ENCODE results near the gene SMYD3.
"Not testable (repeated sequence)": the region's sequence is repeated elsewhere in the genome, so short reads cannot be mapped to it uniquely, and the experiment has no call there.

The SMYD3 gene

GRCh38 chr1:245777752-245778151, 729.3 kb downstream of the SMYD3 start:
- DNase-seq: no peak

DNA sequence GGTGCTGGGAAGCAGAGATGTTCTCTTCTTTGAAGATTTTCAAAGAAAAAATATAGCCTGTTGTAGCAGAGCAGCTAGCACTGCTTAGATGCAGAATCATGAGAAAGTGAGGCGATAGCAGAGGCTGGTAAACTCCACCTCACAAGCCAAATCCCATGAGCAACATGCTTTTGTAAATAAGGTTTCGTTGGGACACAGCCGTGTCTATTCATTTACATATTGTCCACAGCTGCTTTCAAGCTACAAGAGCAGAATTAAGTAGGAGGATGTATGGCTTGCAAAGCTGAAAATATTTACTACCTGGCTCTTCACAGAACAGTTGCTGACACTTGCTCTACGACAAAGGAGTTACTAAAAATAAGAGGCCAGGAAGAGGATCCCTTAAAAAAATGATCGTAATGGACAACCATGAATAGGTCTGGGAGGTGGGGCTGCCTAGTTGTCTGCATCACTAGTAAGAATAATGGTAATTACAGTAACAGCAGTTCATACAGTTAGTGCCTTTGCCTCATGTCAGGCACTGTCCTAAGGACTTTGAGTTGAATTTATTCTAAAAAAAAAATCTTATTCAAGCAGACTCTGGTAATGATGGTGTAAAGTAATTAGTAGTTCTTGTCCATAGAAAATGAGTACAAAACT, 730.3 kb downstream of the SMYD3 start:
- DNase-seq: no peak

GRCh38 chr1:245776139-245776538, 730.9 kb downstream of the SMYD3 start:
- no peak for DNase-seq

DNA sequence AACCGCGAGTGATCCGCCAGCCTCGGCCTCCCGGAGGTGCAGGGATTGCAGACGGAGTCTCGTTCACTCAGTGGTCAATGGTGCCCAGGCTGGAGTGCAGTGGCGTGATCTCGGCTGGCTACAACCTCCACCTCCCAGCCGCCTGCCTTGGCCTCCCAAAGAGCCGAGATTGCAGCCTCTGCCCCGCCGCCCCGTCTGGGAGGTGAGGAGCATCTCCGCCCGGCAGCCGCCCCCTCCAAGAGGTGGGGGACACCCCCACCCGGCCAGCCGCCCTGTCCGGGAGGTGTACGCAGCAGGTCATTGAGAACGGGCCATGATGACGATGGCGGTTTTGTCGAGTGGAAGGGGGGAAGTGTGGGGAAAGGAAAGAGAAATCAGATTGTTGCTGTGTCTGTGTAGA, 732.1 kb downstream of the SMYD3 start:
- DNase-seq: not testable (repeated sequence)

GRCh38 chr1:245774196-245774595, 732.9 kb downstream of the SMYD3 start:
- DNase-seq: no peak

DNA sequence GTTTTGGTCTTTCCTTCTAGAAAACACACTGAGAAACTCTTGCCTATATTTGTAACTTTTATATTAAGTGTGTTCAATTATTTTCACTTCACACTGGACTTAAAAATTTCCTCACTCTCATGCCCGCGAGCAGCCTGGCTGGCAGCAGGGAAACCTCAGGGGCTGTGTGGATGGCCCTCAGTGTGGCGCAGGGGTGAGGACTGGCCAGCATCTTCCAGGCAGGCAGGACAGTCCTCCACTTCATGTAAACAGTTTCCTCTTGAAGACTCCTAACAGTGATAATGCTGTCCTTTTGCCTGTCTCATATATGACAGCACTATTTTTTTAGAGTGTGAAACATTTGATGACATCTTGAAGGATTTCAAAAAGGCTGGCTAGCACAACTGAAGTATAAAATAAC, 733.7 kb downstream of the SMYD3 start:
- no peak for DNase-seq

- DNase-seq: no peak
Observed at GRCh38 chr1:245772739-245773138, 734.3 kb downstream of the SMYD3 start.

DNA sequence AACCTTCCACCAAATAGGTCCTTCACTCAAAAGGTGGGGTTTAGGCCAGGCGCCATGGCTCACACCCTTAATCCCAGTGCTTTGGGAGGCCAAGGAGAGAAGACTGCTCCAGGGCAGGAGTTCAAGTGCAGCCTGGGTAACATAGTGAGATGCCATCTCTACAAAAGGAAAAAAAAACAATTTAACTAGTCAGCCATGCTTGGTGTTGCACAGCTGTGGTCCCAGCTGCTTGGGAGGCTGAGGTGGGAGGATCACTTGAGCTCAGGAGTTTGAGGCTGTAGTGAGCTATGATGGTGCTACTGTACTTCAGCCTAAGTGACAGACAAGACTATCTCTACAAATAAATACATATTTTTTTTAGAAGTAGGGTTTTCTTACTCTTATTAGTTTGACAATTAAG, 734.8 kb downstream of the SMYD3 start:
- DNase-seq: no peak

DNA sequence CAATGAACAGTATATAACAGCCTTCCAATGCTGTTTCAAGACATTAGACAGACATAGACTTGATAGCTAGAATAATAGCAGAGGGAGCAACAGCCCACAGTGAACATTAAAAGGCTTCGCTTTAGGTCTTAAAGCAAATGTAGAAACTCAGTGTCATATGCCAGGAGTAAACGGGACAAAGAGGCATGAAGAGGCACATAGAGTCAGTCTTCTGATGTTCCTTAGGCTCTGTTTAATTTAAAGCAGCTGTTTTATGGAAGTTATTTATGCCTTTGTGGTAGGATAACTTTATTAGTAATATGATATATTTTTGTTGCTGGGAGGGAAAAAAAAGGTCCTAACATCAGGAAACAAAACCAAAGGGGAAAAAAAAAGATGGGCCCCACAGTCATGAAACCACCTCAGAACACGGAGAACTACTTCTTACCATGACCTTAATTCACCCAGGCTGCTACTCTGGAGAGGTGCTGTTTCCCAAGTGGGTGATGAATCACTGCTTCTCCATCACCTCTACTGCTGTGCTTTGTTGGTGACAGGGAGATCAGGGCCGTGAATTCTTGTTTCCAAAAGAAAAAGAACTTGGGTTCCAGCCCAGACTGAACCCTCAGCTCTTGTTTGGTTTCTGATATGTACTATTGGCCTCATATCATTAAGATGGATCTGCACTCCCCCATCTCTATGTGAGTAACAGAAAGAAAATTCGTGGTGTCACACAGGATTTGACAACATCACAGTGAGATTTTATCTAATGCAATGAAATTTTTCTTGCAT, 735.4 kb downstream of the SMYD3 start:
- no peak for DNase-seq

GRCh38 chr1:245770156-245770555, 736.9 kb downstream of the SMYD3 start:
- no peak for DNase-seq

- DNase-seq: no peak
Observed at GRCh38 chr1:245768596-245768995, 738.5 kb downstream of the SMYD3 start.

GRCh38 chr1:245765230-245766000, 741.7 kb downstream of the SMYD3 start:
- no peak for DNase-seq

GRCh38 chr1:245763873-245764331, 743.2 kb downstream of the SMYD3 start:
- no peak for DNase-seq

GRCh38 chr1:245762396-245762910, 744.6 kb downstream of the SMYD3 start:
- DNase-seq: no peak

GRCh38 chr1:245760301-245760700, 746.8 kb downstream of the SMYD3 start:
- no peak for DNase-seq

- DNase-seq: no peak
Observed at GRCh38 chr1:245754463-245754961, 752.6 kb downstream of the SMYD3 start.

DNA sequence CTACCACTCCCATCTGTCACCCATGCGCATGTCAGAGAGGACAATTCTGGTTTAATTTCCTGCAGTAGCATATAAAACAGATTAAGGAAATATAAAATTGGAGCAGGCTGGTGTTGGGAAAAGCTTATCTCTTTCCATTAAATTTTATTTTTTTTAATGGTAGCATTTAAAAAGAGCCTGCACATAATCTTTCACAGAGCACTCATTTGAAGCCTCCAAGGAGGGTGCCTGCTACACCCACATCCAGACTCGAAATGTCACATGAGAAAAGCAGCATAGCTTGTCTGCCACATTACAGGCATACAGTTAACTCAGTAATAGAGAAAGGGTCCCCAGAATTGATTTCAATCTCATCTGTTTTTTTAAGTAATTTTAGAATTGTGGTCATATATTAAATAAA, 753.3 kb downstream of the SMYD3 start:
- no peak for DNase-seq

GRCh38 chr1:245752561-245752960, 754.5 kb downstream of the SMYD3 start:
- DNase-seq: no peak

- DNase-seq: no peak
Observed at GRCh38 chr1:245751726-245752470, 755.2 kb downstream of the SMYD3 start.

DNA sequence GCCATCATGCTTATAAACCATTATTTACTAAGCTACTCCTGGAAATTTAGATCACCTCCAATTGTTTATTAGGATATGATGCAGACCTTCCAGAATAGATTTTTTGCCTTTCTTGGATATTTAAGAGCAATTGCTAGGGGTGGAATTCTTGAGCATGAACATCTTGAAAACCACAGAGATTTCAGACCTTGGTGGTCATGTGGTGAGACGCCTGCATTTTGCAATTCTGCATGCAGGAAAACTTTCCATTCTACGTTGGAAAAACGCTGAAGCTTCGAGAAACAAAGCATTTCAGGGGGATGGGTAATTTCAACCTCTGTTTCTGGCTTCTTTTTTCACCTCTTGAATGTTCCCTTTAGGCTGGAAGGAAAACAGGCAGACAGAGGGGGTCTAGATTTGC, 756.0 kb downstream of the SMYD3 start:
- DNase-seq: no peak

DNA sequence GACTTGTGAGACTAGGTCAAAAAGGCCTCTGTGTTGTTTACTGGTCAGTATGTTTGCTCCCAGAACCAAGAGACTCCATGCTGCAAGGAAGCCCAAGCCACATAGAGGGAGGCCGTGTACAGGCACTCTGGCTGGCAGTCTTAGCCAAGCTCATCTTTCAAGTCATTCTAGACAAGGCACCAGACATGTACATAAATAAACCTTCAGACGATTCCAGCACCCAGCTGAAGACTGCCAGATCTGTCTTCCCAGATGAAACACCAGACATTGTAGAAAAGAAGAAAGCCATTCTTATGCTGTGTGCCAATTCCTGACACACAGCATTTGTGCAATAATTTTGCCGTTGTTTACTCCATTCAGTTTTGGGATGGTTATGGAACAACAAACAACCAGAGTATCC, 756.8 kb downstream of the SMYD3 start:
- DNase-seq: no peak

- DNase-seq: no peak
Observed at GRCh38 chr1:245749053-245749452, 758.0 kb downstream of the SMYD3 start.

DNA sequence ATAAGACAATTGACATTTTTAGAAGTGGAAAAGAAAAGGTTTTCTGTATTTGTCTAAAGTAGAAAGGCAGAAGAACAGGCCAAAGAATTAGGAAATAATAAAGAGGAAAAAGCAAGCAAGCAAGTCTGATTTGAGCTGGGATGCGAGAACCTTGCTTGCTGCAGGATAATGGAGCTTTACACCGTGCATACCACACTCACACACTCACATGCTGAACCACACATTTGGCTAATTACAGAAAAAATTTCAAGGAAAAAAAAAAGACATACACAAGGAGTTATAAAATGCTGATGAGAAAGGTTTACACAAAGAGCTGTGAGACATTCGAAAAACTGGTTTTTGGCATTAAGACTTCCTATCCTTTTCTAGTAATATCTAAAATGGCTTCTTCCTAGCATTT, 758.4 kb downstream of the SMYD3 start:
- no peak for DNase-seq

Measured in activated CD8-positive, alpha-beta memory T cell treated with anti-CD3 and anti-CD28 coated beads for 24 hours (primary cell).